ENCODE data around the gene NMB. TPM values are rescaled to one million over a fixed set of nuclear protein-coding genes. Genes with fewer than 3 reads are reported as not detected.

The NMB gene
- total RNA-seq, 1 donor from 2014 or later, result 2.8 TPM

GRCh38 chr15:84669726-84670125 is 11.7 kb upstream of the NMB start:
- Mint-ChIP-seq H3K4me1 (peaks cover 32% of the 10 kb centered on the region), H3K27ac (peak overlapping the region; percentile 90), H3K4me3 (no peak overlapping the region), H3K36me3 (ENCODE audit: low read depth) (peaks cover 56% of the 10 kb centered on the region), H3K27me3 (no peaks in the 10 kb centered on the region), H3K9me3 (no peaks in the 10 kb centered on the region)
- intact Hi-C loops (cut with micrococcal nuclease), result loop anchor here (1.0 to 2.0 kb wide), 6 partner anchors 11 to 93 kb away; partner anchors contain the start of genes NMB and WDR73
- no peak for DNase-seq

GRCh38 chr15:84668221-84668982 is 10.4 kb upstream of the NMB start:
- no peaks in the 10 kb centered on the region for H3K9me3 Mint-ChIP-seq
- H3K4me1 Mint-ChIP-seq, result peaks cover 32% of the 10 kb centered on the region
- H3K4me3 Mint-ChIP-seq, result no peak overlapping the region
- peaks cover 50% of the 10 kb centered on the region for H3K36me3 Mint-ChIP-seq (ENCODE audit: low read depth)
- intact Hi-C loops (cut with micrococcal nuclease), result loop anchor here (2.0 kb wide), 1 partner anchor 14 kb away; no protein-coding TSS in a partner anchor
- no peaks in the 10 kb centered on the region for H3K27me3 Mint-ChIP-seq
- DNase-seq, result no peak
- peak overlapping the region; percentile 66 for H3K27ac Mint-ChIP-seq

- intact Hi-C loops (cut with micrococcal nuclease), result no loop called here
- Mint-ChIP-seq H3K27ac (peak overlapping the region; percentile 63), H3K9me3 (no peaks in the 10 kb centered on the region), H3K4me3 (no peak overlapping the region), H3K36me3 (ENCODE audit: low read depth) (peaks cover 45% of the 10 kb centered on the region), H3K4me1 (peaks cover 26% of the 10 kb centered on the region), H3K27me3 (no peaks in the 10 kb centered on the region)
- DNase-seq, result no peak
These were observed 8.4 kb upstream of the NMB start for GRCh38 chr15:84666373-84666772.

GRCh38 chr15:84661001-84661400 is 3.0 kb upstream of the NMB start:
- H3K27me3 Mint-ChIP-seq, result no peaks in the 10 kb centered on the region
- no peaks in the 10 kb centered on the region for H3K9me3 Mint-ChIP-seq
- intact Hi-C loops (cut with micrococcal nuclease), result no loop called here
- no peak overlapping the region for H3K4me3 Mint-ChIP-seq
- peaks cover 20% of the 10 kb centered on the region for H3K36me3 Mint-ChIP-seq (ENCODE audit: low read depth)
- peaks cover 13% of the 10 kb centered on the region for H3K4me1 Mint-ChIP-seq
- no peak for DNase-seq
- no peak overlapping the region for H3K27ac Mint-ChIP-seq

- DNase-seq, result no peak
- Mint-ChIP-seq H3K36me3 (ENCODE audit: low read depth) (peaks cover 15% of the 10 kb centered on the region), H3K27me3 (no peaks in the 10 kb centered on the region), H3K4me3 (no peak overlapping the region), H3K9me3 (no peaks in the 10 kb centered on the region), H3K27ac (peak overlapping the region; percentile 3), H3K4me1 (peaks cover 14% of the 10 kb centered on the region)
- intact Hi-C loops (cut with micrococcal nuclease), result no loop called here
These were observed 2.1 kb upstream of the NMB start for GRCh38 chr15:84659904-84660781.

- Mint-ChIP-seq H3K36me3 (ENCODE audit: low read depth) (peaks cover 9% of the 10 kb centered on the region), H3K27ac (peak overlapping the region; percentile 87), H3K27me3 (no peaks in the 10 kb centered on the region), H3K4me1 (peaks cover 17% of the 10 kb centered on the region), H3K4me3 (peak overlapping the region; percentile 81), H3K9me3 (no peaks in the 10 kb centered on the region)
- intact Hi-C loops (cut with micrococcal nuclease), result loop anchor here (1.0 kb wide), 2 partner anchors 10 to 53 kb away; no protein-coding TSS in a partner anchor
- DNase-seq, result no peak
These were observed 901 bp upstream of the NMB start for GRCh38 chr15:84658788-84659411.

- Mint-ChIP-seq H3K36me3 (ENCODE audit: low read depth) (peaks cover 9% of the 10 kb centered on the region), H3K9me3 (no peaks in the 10 kb centered on the region), H3K27ac (peak overlapping the region; percentile 75), H3K4me1 (peaks cover 22% of the 10 kb centered on the region), H3K4me3 (peak overlapping the region; percentile 78), H3K27me3 (no peaks in the 10 kb centered on the region)
- intact Hi-C loops (cut with micrococcal nuclease), result loop anchor here (1.0 kb wide), 2 partner anchors 12 to 55 kb away; no protein-coding TSS in a partner anchor
- no peak for DNase-seq
These were observed 285 bp downstream of the NMB start for GRCh38 chr15:84657748-84658079.

GRCh38 chr15:84656972-84657371 is 1.0 kb downstream of the NMB start:
- Mint-ChIP-seq H3K4me1 (peaks cover 26% of the 10 kb centered on the region), H3K4me3 (peak overlapping the region; percentile 78), H3K27ac (peak overlapping the region; percentile 75), H3K36me3 (ENCODE audit: low read depth) (peaks cover 13% of the 10 kb centered on the region), H3K9me3 (no peaks in the 10 kb centered on the region), H3K27me3 (no peaks in the 10 kb centered on the region)
- no peak for DNase-seq
- intact Hi-C loops (cut with micrococcal nuclease), result no loop called here

GRCh38 chr15:84654689-84655453 is 3.1 kb downstream of the NMB start:
- peaks cover 21% of the 10 kb centered on the region for H3K36me3 Mint-ChIP-seq (ENCODE audit: low read depth)
- intact Hi-C loops (cut with micrococcal nuclease), result loop anchor here (1.0 to 2.0 kb wide), 7 partner anchors 14 to 274 kb away; partner anchors contain the start of gene SEC11A
- peaks cover 30% of the 10 kb centered on the region for H3K4me1 Mint-ChIP-seq
- no peaks in the 10 kb centered on the region for H3K27me3 Mint-ChIP-seq
- peak; percentile 91 for DNase-seq
- H3K9me3 Mint-ChIP-seq, result no peaks in the 10 kb centered on the region
- H3K27ac Mint-ChIP-seq, result peak overlapping the region; percentile 65
- peak overlapping the region; percentile 98 for H3K4me3 Mint-ChIP-seq

GRCh38 chr15:84653910-84654688 is 3.9 kb downstream of the NMB start, which contains the start of gene WDR73:
WDR73 (minus strand) TSS chr15:84654283; CDS start chr15:84654274, 9 bp downstream.
- Mint-ChIP-seq H3K27ac (peak within 1 kb of the TSS; percentile 99), H3K4me1 (peaks cover 29% of the 10 kb centered on the region), H3K36me3 (ENCODE audit: low read depth) (peaks cover 24% of the 10 kb centered on the region), H3K27me3 (no peaks in the 10 kb centered on the region), H3K9me3 (no peaks in the 10 kb centered on the region), H3K4me3 (peak within 1 kb of the TSS; percentile 98)
- peak; percentile 99 for DNase-seq
- intact Hi-C loops (cut with micrococcal nuclease), result loop anchor here (1.0 to 2.0 kb wide), 7 partner anchors 15 to 275 kb away; partner anchors contain the start of gene SEC11A

- intact Hi-C loops (cut with micrococcal nuclease), result no loop called here
- Mint-ChIP-seq H3K27me3 (no peaks in the 10 kb centered on the region), H3K36me3 (ENCODE audit: low read depth) (peaks cover 29% of the 10 kb centered on the region), H3K4me1 (peaks cover 32% of the 10 kb centered on the region), H3K27ac (peak overlapping the region; percentile 99), H3K9me3 (no peaks in the 10 kb centered on the region), H3K4me3 (peak overlapping the region; percentile 98)
- no peak for DNase-seq
These were observed 4.5 kb downstream of the NMB start for GRCh38 chr15:84653584-84653909.

- Mint-ChIP-seq H3K9me3 (no peaks in the 10 kb centered on the region), H3K4me3 (no peak overlapping the region), H3K27ac (no peak overlapping the region), H3K27me3 (no peaks in the 10 kb centered on the region), H3K4me1 (peaks cover 26% of the 10 kb centered on the region), H3K36me3 (ENCODE audit: low read depth) (peaks cover 50% of the 10 kb centered on the region)
- no peak for DNase-seq
- intact Hi-C loops (cut with micrococcal nuclease), result no loop called here
These were observed 8.3 kb downstream of the NMB start for GRCh38 chr15:84649706-84650105.
